ENCODE data around the gene PALD1.
A peak's percentile ranks its signal among the peaks of the same experiment; 100 is the strongest.

- no peak for TF ChIP-seq CTCF (IDR thresholded peaks at IDR 0.05 in 2 of 3, conservative IDR thresholded peaks at IDR 0.05 in 1 of 3; ENCODE audit: insufficient read depth in 2 of 3, low read depth in 1 of 3, low read length in 3 of 3)
- no peak for TF ChIP-seq ETV6 (IDR thresholded peaks at IDR 0.05; ENCODE audit: borderline replicate concordance in 1 of 2, low read depth in 2 of 2, low read length in 1 of 2)
- no peak for TF ChIP-seq ETV6 (CRISPR knock-in tag; IDR thresholded peaks at IDR 0.05; ENCODE audit: borderline replicate concordance)
- TF ChIP-seq JUN (IDR thresholded peaks at IDR 0.05; ENCODE audit: borderline replicate concordance, low read depth, low read length), result no peak
- TF ChIP-seq JUN (CRISPR knock-in tag; IDR thresholded peaks at IDR 0.05; ENCODE audit: borderline replicate concordance), result no peak
- no peak for TF ChIP-seq ATF4 (CRISPR knock-in tag; IDR thresholded peaks at IDR 0.05)
- TF ChIP-seq SOX6 (IDR thresholded peaks at IDR 0.05), result 0 out of 2 replicates have a peak, but pooled peaks have one; percentile 24
Observed at GRCh38 chr10:70596860-70597809, 118.6 kb downstream of the PALD1 start.
